Right renal cortex interstitium (tissue), 3 donors: ENCODE results near the gene MYOF. TPM values are rescaled to one million over a fixed set of nuclear protein-coding genes. Genes with fewer than 3 reads are reported as not detected.
"Not testable (repeated sequence)": the region's sequence is repeated elsewhere in the genome, so short reads cannot be mapped to it uniquely, and the experiment has no call there.

Source experiments
- DNase-seq, 3 donors: peaks; one replicate each; pipeline ENCODE4 v3.0.0-alpha.2; 2013; ENCODE audit warnings: low read depth in 3 of 3, low spot score in 2 of 3
- polyA plus RNA-seq, 3 donors: library from polyadenylated mRNA; unstranded; fragments of 120-200 nt; gene quantifications; one replicate each; pipeline ENCODE4 v1.2.1, GENCODE V29; 2013; ENCODE audit not compliant: insufficient read length in 3 of 3

MYOF gene
- polyA plus RNA-seq, 3 donors = 29.1 to 32.8 (median 30.5) TPM

- not testable (repeated sequence) for DNase-seq
Observed at GRCh38 chr10:93358398-93358797, 123.7 kb downstream of the MYOF start.

- no peak for DNase-seq
Observed at GRCh38 chr10:93357680-93358079, 124.5 kb downstream of the MYOF start.

GRCh38 chr10:93356516-93356915 is 125.6 kb downstream of the MYOF start:
- DNase-seq = no peak

- peak in 1 of 3 donors; percentile 47 for DNase-seq
Observed at GRCh38 chr10:93352638-93353383, 129.3 kb downstream of the MYOF start.

- no peak for DNase-seq
Observed at GRCh38 chr10:93346694-93347093, 135.4 kb downstream of the MYOF start.

- no peak for DNase-seq
Observed at GRCh38 chr10:93346108-93346507, 136.0 kb downstream of the MYOF start.

GRCh38 chr10:93344691-93345090 is 137.4 kb downstream of the MYOF start:
- no peak for DNase-seq

- no peak for DNase-seq
Observed at GRCh38 chr10:93342921-93343320, 139.2 kb downstream of the MYOF start.

GRCh38 chr10:93342366-93342765 is 139.8 kb downstream of the MYOF start:
- no peak for DNase-seq

- no peak for DNase-seq
Observed at GRCh38 chr10:93337309-93337721, 144.8 kb downstream of the MYOF start.

GRCh38 chr10:93336678-93337077 is 145.5 kb downstream of the MYOF start:
- DNase-seq = no peak

GRCh38 chr10:93336110-93336509 is 146.0 kb downstream of the MYOF start:
- DNase-seq = no peak

GRCh38 chr10:93334901-93335327 is 147.2 kb downstream of the MYOF start:
- no peak for DNase-seq

- DNase-seq = no peak
Observed at GRCh38 chr10:93334181-93334580, 148.0 kb downstream of the MYOF start.

GRCh38 chr10:93333278-93333978 is 148.7 kb downstream of the MYOF start:
- no peak for DNase-seq

GRCh38 chr10:93330824-93331223 is 151.3 kb downstream of the MYOF start:
- DNase-seq = no peak

- DNase-seq = peak; percentile 19 to 25 (median 24)
Observed at GRCh38 chr10:93319896-93320295, 162.2 kb downstream of the MYOF start.

GRCh38 chr10:93319096-93319495 is 163.0 kb downstream of the MYOF start:
- DNase-seq = no peak

- no peak for DNase-seq
Observed at GRCh38 chr10:93315246-93315645, 166.9 kb downstream of the MYOF start.

- not testable (repeated sequence) for DNase-seq
Observed at GRCh38 chr10:93314656-93315055, 167.5 kb downstream of the MYOF start.

GRCh38 chr10:93313798-93314197 is 168.3 kb downstream of the MYOF start:
- DNase-seq = no peak

GRCh38 chr10:93309062-93309461 is 173.1 kb downstream of the MYOF start:
- no peak for DNase-seq
